Brain microvascular endothelial cell (primary cell): ENCODE results near the gene USP22.

Source experiments
- DNase-seq: peaks from one replicate; pipeline ENCODE4 v3.0.0-alpha.2; 2020
- H3K27ac ChIP-seq: fragments of 250-450 bp; sonication (Bioruptor Pico); 2 replicates; pipeline ENCODE4 v1.5.1; 2020; ENCODE audit warnings: mild to moderate bottlenecking, moderate library complexity
- H3K27me3 ChIP-seq: fragments of 250-450 bp; sonication (Bioruptor Pico); replicated peaks from 2 replicates; pipeline ENCODE4 v1.5.1; 2020; ENCODE audit warnings: mild to moderate bottlenecking
- H3K36me3 ChIP-seq: fragments of 250-450 bp; sonication (Bioruptor Pico); replicated peaks from 2 replicates; pipeline ENCODE4 v1.5.1; 2020; ENCODE audit warnings: mild to moderate bottlenecking
- H3K4me3 ChIP-seq: 2 replicates; pipeline ENCODE4 v1.5.1; 2011; ENCODE audit warnings: low read depth, mild to moderate bottlenecking, control low read depth, low read length, moderate library complexity
- CTCF ChIP-seq: IDR thresholded peaks from 2 replicates; pipeline ENCODE4 v1.5.1; 2011; ENCODE audit warnings: low read depth, mild to moderate bottlenecking, moderate library complexity, low read length, control low read depth, inconsistent platforms; ENCODE audit errors: missing control alignments
- in situ Hi-C: cut with HindIII; loops from 2 replicates; pipeline ENCODE4 v1.10.0; 2017; ENCODE audit warnings: low sequenced_read_pairs, low pct_ligation_motif_present

The USP22 gene

GRCh38 chr17:21008992-21009671 is 33.7 kb downstream of the USP22 start:
- no peak for TF ChIP-seq CTCF
- in situ Hi-C loops = no loop called here
- Histone ChIP-seq H3K27me3 (no peaks in the 10 kb centered on the region), H3K4me3 (no peak overlapping the region), H3K27ac (no peak overlapping the region), H3K36me3 (peaks cover 95% of the 10 kb centered on the region)
- DNase-seq = no peak

DNA sequence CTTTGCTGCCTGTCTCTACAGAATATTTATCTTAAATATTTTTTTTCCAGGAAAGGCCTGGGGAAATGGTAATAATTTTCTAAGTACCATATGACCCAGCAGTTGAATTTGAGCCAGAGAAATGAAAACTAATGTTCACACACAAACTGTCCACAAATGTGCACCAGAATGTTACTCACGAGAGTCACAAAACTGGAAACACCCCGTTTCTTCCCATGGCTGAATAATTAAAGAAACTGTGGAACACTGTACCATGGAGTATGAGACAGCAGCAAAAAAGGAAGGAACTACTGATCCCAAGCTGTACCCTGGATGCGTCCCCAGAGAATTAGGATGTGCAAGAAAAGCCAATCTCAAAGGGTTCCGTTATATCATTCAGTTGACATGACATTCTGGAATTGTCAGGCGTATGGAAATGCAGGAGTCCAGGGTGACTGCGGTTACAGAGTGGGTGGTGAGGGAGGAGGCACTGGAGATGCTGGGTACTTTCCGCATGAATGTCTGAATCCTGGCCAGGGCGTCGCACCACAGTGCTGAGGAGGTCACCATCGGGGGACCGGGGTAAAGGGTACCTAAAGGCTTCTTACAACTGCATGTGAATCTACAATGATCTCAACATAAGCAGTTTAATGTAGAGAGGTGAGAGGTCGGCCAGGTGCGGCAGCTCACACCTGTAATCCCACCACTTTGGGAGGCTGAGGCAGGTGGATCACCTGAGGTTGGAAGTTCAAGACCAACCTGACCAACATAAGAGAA is 34.5 kb downstream of the USP22 start:
- Histone ChIP-seq H3K27me3 (no peaks in the 10 kb centered on the region), H3K4me3 (no peak overlapping the region), H3K27ac (no peak overlapping the region), H3K36me3 (peaks cover 95% of the 10 kb centered on the region)
- no peak for DNase-seq
- no peak for TF ChIP-seq CTCF
- in situ Hi-C loops = no loop called here

DNA sequence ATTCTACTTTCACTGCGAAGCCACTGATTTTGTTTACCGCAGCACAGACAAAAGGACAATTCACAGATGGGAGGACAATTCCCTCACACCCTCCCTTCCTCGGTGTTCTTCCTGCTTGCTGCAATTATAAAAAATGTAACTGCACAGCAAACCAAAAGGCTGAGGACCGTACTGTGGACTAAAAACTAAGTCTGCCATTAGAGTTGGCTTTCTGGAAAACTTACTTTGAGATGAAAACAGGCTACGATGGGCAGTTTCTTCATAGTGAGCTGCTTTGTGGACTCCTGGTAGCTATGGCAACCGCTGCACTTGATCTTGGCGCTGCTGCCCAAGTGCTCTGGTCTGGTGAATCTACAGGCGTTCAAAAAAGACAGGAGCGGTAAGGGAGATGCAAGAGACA is 35.2 kb downstream of the USP22 start:
- in situ Hi-C loops = no loop called here
- H3K27me3 ChIP-seq = no peaks in the 10 kb centered on the region
- no peak for TF ChIP-seq CTCF

DNA sequence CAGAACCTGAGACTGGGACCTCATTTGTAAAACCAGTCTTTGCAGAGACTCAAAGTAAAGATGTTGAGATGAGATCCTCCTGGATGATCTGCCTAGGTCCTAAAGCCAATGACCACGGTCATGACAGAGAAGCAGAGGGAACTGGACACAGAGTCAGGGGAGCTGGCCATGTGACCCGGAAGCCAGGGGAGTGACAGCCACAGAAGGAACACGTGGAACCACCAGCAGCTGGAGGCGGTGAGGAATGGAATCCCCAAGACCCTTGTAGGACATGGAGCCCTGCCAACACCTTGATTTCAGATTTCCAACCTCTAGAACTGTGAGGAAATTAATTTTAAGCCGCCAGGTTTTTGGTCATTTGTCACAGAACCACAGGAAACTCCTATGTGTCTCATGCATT is 37.0 kb downstream of the USP22 start:
- DNase-seq = no peak
- Histone ChIP-seq H3K4me3 (no peak overlapping the region), H3K36me3 (peaks cover 85% of the 10 kb centered on the region), H3K27ac (no peak overlapping the region), H3K27me3 (no peaks in the 10 kb centered on the region)
- in situ Hi-C loops = no loop called here
- TF ChIP-seq CTCF = no peak

More for the DNA sequence above, 35.2 kb downstream of the USP22 start:
- Histone ChIP-seq H3K36me3 (peaks cover 93% of the 10 kb centered on the region), H3K27ac (no peak overlapping the region), H3K4me3 (no peak overlapping the region)
- DNase-seq = no peak

- DNase-seq = no peak
- Histone ChIP-seq H3K4me3 (no peak overlapping the region), H3K36me3 (peaks cover 84% of the 10 kb centered on the region), H3K27me3 (no peaks in the 10 kb centered on the region), H3K27ac (no peak overlapping the region)
- no peak for TF ChIP-seq CTCF
- in situ Hi-C loops = no loop called here
Observed at GRCh38 chr17:21005367-21005766, 37.4 kb downstream of the USP22 start.
